Stimulated activated naive CD8-positive, alpha-beta T cell treated with anti-CD3 and anti-CD28 coated beads, Interleukin-15, Interleukin-2, amounts not matched to agents 100 ng/mL and 50 ng/mL, for 24 hours (primary cell): ENCODE results near the gene EFCAB11.
A peak's percentile ranks its signal among the peaks of the same experiment; 100 is the strongest.

Source experiments
- H3K27ac Mint-ChIP-seq: one replicate; pipeline ENCODE4 v1.8.0; 2021; ENCODE audit warnings: mild to moderate bottlenecking, mixed read lengths
- H3K27me3 Mint-ChIP-seq: one replicate; pipeline ENCODE4 v1.8.0; 2021; ENCODE audit warnings: mixed read lengths
- H3K36me3 Mint-ChIP-seq: one replicate; pipeline ENCODE4 v1.8.0; 2021; ENCODE audit warnings: low read depth, mixed read lengths
- H3K4me1 Mint-ChIP-seq: one replicate; pipeline ENCODE4 v1.8.0; 2021; ENCODE audit warnings: low read depth, mixed read lengths
- H3K4me3 Mint-ChIP-seq: one replicate; pipeline ENCODE4 v1.8.0; 2021; ENCODE audit warnings: mild to moderate bottlenecking, mixed read lengths
- H3K9me3 Mint-ChIP-seq: one replicate; pipeline ENCODE4 v1.8.0; 2021; ENCODE audit warnings: mixed read lengths

EFCAB11 gene

DNA sequence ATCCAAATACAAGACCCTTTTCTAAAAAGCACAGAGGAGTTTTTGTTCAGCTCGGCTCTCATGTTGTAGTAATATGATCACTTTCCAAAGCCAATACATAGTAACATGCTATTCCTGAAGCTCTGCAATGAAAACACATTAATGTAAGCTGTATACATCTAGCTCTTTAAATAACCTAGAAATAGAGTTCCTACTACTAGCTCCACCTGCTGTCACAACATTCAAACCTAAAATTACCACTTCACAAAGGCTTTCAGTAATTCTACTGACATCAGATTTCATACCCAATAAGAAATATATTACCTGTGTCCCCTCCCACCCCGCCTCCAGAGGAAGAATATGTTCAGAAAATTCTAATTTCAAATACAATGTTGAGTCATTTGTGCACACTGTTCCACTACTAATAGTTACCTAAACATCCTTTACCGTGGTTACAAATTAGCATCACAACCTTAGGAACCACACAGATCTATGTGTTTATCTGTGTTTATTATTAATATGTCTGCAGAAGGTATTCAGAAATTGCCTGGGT is 17.8 kb downstream of the EFCAB11 start:
- no peaks in the 10 kb centered on the region for H3K9me3 Mint-ChIP-seq
- no peaks in the 10 kb centered on the region for H3K27me3 Mint-ChIP-seq
- H3K4me3 Mint-ChIP-seq = no peak overlapping the region
- H3K27ac Mint-ChIP-seq = no peak overlapping the region
- peaks cover 5% of the 10 kb centered on the region for H3K4me1 Mint-ChIP-seq
- no peaks in the 10 kb centered on the region for H3K36me3 Mint-ChIP-seq

DNA sequence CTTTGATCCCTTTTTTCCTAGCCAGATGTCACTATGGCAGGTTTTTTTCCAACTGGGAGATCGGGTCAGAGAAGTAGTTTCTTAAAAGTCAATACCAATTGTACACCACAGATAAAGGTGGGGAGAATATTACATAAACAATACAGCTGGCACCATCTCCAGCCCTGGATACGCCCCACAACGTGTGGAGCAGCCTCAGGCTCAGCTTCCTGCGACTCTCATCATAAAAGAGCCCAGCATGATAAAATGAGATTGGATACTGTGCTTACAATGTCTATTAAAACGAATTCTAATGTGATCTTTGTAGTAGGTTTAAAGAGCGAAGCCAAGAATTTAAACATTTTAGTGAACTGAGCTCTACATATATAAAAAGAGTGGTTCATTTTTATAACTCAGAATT is 21.5 kb downstream of the EFCAB11 start:
- Mint-ChIP-seq H3K4me3 (no peak overlapping the region), H3K9me3 (no peaks in the 10 kb centered on the region), H3K4me1 (no peaks in the 10 kb centered on the region), H3K27me3 (no peaks in the 10 kb centered on the region), H3K36me3 (peaks cover 12% of the 10 kb centered on the region), H3K27ac (no peak overlapping the region)

DNA sequence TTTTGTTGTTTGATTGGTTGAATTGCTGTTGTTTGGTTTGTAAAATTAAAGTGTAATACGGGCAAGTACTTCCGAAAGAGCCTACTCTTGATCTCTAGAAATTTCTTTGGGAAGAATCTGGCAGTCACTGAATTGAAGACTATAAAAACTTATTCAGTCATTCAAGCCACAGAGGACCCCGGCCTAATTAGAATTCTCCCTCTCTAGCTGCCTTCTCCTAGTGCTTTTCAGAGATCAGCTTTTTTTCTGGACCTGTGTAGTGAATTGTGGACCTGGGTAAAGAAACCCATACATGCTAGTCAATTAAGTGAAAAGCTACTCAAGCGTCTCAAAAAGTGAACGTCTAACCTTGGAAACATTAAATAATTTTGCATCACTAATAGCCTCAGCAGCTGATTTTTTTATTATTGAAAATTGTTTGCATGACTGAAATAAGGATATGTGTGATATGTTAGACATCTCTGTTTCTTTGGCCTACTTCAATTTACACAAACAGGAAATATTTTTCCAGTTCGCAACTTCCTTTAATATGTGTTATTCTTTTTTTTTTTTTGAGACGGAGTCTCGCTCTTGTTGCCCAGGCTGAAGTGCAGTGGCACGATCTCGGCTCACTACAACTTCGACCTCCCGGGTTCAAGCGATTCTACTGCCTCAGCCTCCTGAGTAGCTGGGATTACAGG is 27.2 kb downstream of the EFCAB11 start:
- H3K36me3 Mint-ChIP-seq = peaks cover 12% of the 10 kb centered on the region
- no peak overlapping the region for H3K27ac Mint-ChIP-seq
- H3K4me3 Mint-ChIP-seq = no peak overlapping the region
- no peaks in the 10 kb centered on the region for H3K27me3 Mint-ChIP-seq
- H3K4me1 Mint-ChIP-seq = peaks cover 8% of the 10 kb centered on the region
- H3K9me3 Mint-ChIP-seq = no peaks in the 10 kb centered on the region

GRCh38 chr14:89926694-89927093 is 27.8 kb downstream of the EFCAB11 start:
- peaks cover 8% of the 10 kb centered on the region for H3K4me1 Mint-ChIP-seq
- H3K27ac Mint-ChIP-seq = no peak overlapping the region
- no peaks in the 10 kb centered on the region for H3K27me3 Mint-ChIP-seq
- no peaks in the 10 kb centered on the region for H3K9me3 Mint-ChIP-seq
- H3K4me3 Mint-ChIP-seq = no peak overlapping the region
- H3K36me3 Mint-ChIP-seq = peaks cover 12% of the 10 kb centered on the region

DNA sequence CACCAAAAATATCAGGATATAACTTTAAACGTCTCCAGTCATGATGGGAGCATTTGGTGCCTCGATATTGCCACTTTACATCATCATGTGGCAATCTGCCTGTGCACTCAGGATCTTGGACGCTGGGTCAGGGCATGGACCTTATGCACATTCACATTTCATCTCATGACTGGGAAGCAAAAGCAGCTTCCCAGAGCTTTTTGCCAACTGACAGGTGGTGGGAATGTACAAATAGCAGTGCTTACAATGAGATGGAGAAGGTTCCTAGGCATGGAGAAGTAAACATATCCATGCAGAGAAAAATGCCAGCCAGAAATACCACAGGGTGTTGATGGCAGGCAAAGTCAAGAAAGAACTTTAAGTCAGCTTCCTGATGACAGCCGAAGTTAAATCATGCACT is 30.3 kb downstream of the EFCAB11 start:
- Mint-ChIP-seq H3K9me3 (no peaks in the 10 kb centered on the region), H3K27me3 (no peaks in the 10 kb centered on the region), H3K4me1 (peaks cover 8% of the 10 kb centered on the region), H3K36me3 (no peaks in the 10 kb centered on the region), H3K27ac (no peak overlapping the region), H3K4me3 (no peak overlapping the region)

GRCh38 chr14:89922031-89922907 is 32.3 kb downstream of the EFCAB11 start:
- H3K4me3 Mint-ChIP-seq = no peak overlapping the region

GRCh38 chr14:89921346-89921745 is 33.2 kb downstream of the EFCAB11 start:
- Mint-ChIP-seq H3K9me3 (no peaks in the 10 kb centered on the region), H3K4me1 (peaks cover 8% of the 10 kb centered on the region), H3K36me3 (no peaks in the 10 kb centered on the region), H3K27me3 (no peaks in the 10 kb centered on the region), H3K4me3 (no peak overlapping the region), H3K27ac (no peak overlapping the region)

More at GRCh38 chr14:89922031-89922907, 32.3 kb downstream of the EFCAB11 start:
- Mint-ChIP-seq H3K27me3 (no peaks in the 10 kb centered on the region), H3K4me1 (peaks cover 8% of the 10 kb centered on the region), H3K36me3 (no peaks in the 10 kb centered on the region), H3K9me3 (no peaks in the 10 kb centered on the region), H3K27ac (peak overlapping the region; percentile 17)

DNA sequence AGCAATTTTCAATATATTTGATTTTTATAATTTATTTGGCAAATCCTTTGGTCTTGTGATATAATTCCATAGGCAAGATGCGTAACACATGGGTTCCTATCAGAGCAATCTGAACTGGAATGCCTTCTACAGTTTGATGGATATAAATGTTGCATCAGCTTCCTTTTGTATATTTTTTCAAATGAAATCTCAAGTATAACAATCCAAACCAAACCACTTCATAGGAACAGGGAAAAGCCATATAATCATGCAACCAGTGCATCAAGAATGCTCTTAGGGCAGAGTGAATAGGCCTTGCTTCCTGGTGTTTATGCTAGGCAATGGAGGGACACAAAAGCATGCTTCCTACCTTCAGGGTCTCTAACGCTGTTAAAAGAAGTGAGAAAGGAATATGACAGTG is 34.5 kb downstream of the EFCAB11 start:
- no peak overlapping the region for H3K27ac Mint-ChIP-seq

GRCh38 chr14:89918721-89919120 is 35.8 kb downstream of the EFCAB11 start:
- peaks cover 8% of the 10 kb centered on the region for H3K4me1 Mint-ChIP-seq
- no peak overlapping the region for H3K4me3 Mint-ChIP-seq
- no peaks in the 10 kb centered on the region for H3K27me3 Mint-ChIP-seq
- no peaks in the 10 kb centered on the region for H3K9me3 Mint-ChIP-seq
- no peaks in the 10 kb centered on the region for H3K36me3 Mint-ChIP-seq
- H3K27ac Mint-ChIP-seq = no peak overlapping the region

More for the DNA sequence above, 34.5 kb downstream of the EFCAB11 start:
- H3K4me1 Mint-ChIP-seq = peaks cover 8% of the 10 kb centered on the region
- H3K36me3 Mint-ChIP-seq = no peaks in the 10 kb centered on the region
- H3K4me3 Mint-ChIP-seq = no peak overlapping the region
- H3K9me3 Mint-ChIP-seq = no peaks in the 10 kb centered on the region
- H3K27me3 Mint-ChIP-seq = no peaks in the 10 kb centered on the region

- Mint-ChIP-seq H3K27ac (no peak overlapping the region), H3K27me3 (peaks cover 4% of the 10 kb centered on the region), H3K4me1 (no peaks in the 10 kb centered on the region), H3K36me3 (no peaks in the 10 kb centered on the region), H3K9me3 (no peaks in the 10 kb centered on the region), H3K4me3 (no peak overlapping the region)
Observed at GRCh38 chr14:89915114-89915878, 39.2 kb downstream of the EFCAB11 start.

- no peak overlapping the region for H3K4me3 Mint-ChIP-seq
- no peaks in the 10 kb centered on the region for H3K36me3 Mint-ChIP-seq
- H3K27ac Mint-ChIP-seq = no peak overlapping the region
- H3K27me3 Mint-ChIP-seq = peaks cover 4% of the 10 kb centered on the region
- no peaks in the 10 kb centered on the region for H3K9me3 Mint-ChIP-seq
- no peaks in the 10 kb centered on the region for H3K4me1 Mint-ChIP-seq
Observed at GRCh38 chr14:89912667-89913211, 41.8 kb downstream of the EFCAB11 start.

GRCh38 chr14:89912221-89912620 is 42.3 kb downstream of the EFCAB11 start:
- no peaks in the 10 kb centered on the region for H3K4me1 Mint-ChIP-seq
- no peak overlapping the region for H3K4me3 Mint-ChIP-seq
- peaks cover 4% of the 10 kb centered on the region for H3K27me3 Mint-ChIP-seq
- H3K27ac Mint-ChIP-seq = no peak overlapping the region
- no peaks in the 10 kb centered on the region for H3K9me3 Mint-ChIP-seq
- H3K36me3 Mint-ChIP-seq = no peaks in the 10 kb centered on the region

GRCh38 chr14:89911010-89911919 is 43.3 kb downstream of the EFCAB11 start:
- no peaks in the 10 kb centered on the region for H3K4me1 Mint-ChIP-seq
- H3K27me3 Mint-ChIP-seq = peaks cover 4% of the 10 kb centered on the region
- H3K9me3 Mint-ChIP-seq = no peaks in the 10 kb centered on the region
- H3K4me3 Mint-ChIP-seq = no peak overlapping the region
- H3K27ac Mint-ChIP-seq = no peak overlapping the region
- no peaks in the 10 kb centered on the region for H3K36me3 Mint-ChIP-seq

DNA sequence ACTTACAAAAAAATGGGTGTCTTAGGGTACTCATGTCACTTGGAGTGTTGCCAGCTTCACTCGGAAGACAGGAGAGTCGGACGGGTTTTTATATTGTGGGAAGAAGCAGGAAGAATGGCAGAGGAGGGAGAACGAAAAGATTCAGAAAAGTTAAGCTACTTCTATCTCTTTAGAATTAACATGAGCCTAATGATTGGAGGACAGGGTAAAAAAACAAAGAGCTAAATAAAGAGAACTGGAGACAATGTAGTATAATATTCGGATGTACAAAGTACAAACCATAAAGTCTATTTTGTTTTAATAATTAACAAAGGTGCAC is 43.9 kb downstream of the EFCAB11 start:
- Mint-ChIP-seq H3K36me3 (no peaks in the 10 kb centered on the region), H3K27ac (no peak overlapping the region), H3K4me3 (no peak overlapping the region), H3K4me1 (no peaks in the 10 kb centered on the region), H3K27me3 (peaks cover 4% of the 10 kb centered on the region), H3K9me3 (no peaks in the 10 kb centered on the region)
